Activated CD4-positive, CD25-positive, alpha-beta regulatory T cell treated with anti-CD3 and anti-CD28 coated beads, Interleukin-2, amount 50 U/mL, for 24 hours (primary cell): Measurements from ENCODE around the gene STS.
"Not testable (repeated sequence)": the region's sequence is repeated elsewhere in the genome, so short reads cannot be mapped to it uniquely, and the experiment has no call there.

Source experiments
- ATAC-seq, 2 donors: fragments of 150-1000 bp; cut with Tn5 transposase; one replicate each; pipeline ENCODE4 v1.10.0; 2021; ENCODE audit warnings: mild to moderate bottlenecking in 1 of 2, moderate library complexity in 1 of 2

Gene STS

GRCh38 chrX:7143076-7143475 lies 4.4 kb upstream of the STS start:
- no peak for ATAC-seq

GRCh38 chrX:7143941-7144525 lies 3.5 kb upstream of the STS start:
- ATAC-seq = no peak

- ATAC-seq = no peak
These were observed 2.1 kb upstream of the STS start for GRCh38 chrX:7145454-7145853.

GRCh38 chrX:7146020-7146702 lies 1.4 kb upstream of the STS start:
- ATAC-seq = no peak

- ATAC-seq = peak; percentile 11 to 37
These were observed 654 bp upstream of the STS start for GRCh38 chrX:7146703-7147412.

GRCh38 chrX:7147978-7148854 lies 704 bp downstream of the STS start, which contains the start of gene PUDP:
PUDP (minus strand) TSS chrX:7148153; CDS start chrX:7148113, 40 bp downstream.
- peak; percentile 85 to 86 for ATAC-seq

GRCh38 chrX:7149411-7149810 lies 1.9 kb downstream of the STS start:
- no peak for ATAC-seq

- ATAC-seq = no peak
These were observed 5.7 kb downstream of the STS start for GRCh38 chrX:7153231-7153630.

- no peak for ATAC-seq
These were observed 6.6 kb downstream of the STS start for GRCh38 chrX:7154041-7154597.

GRCh38 chrX:7155163-7155562 lies 7.7 kb downstream of the STS start:
- no peak for ATAC-seq

GRCh38 chrX:7156879-7157278 lies 9.4 kb downstream of the STS start:
- ATAC-seq = no peak

- no peak for ATAC-seq
These were observed 11.0 kb downstream of the STS start for GRCh38 chrX:7158468-7158990.

GRCh38 chrX:7159149-7159861 lies 11.8 kb downstream of the STS start:
- no peak for ATAC-seq

GRCh38 chrX:7163146-7163677 lies 15.7 kb downstream of the STS start:
- ATAC-seq = no peak

- ATAC-seq = no peak
These were observed 16.7 kb downstream of the STS start for GRCh38 chrX:7164174-7164573.

- no peak for ATAC-seq
These were observed 20.9 kb downstream of the STS start for GRCh38 chrX:7168371-7168770.

- no peak for ATAC-seq
These were observed 22.1 kb downstream of the STS start for GRCh38 chrX:7169627-7170026.

GRCh38 chrX:7170898-7171297 lies 23.4 kb downstream of the STS start:
- ATAC-seq = no peak

- not testable (repeated sequence) for ATAC-seq
These were observed 31.3 kb downstream of the STS start for GRCh38 chrX:7178859-7179258.

- no peak for ATAC-seq
These were observed 31.9 kb downstream of the STS start for GRCh38 chrX:7179446-7179845.

- ATAC-seq = no peak
These were observed 37.3 kb downstream of the STS start for GRCh38 chrX:7184816-7185215.
